ENCODE measurements around the gene GSPT1.

Gene GSPT1

DNA sequence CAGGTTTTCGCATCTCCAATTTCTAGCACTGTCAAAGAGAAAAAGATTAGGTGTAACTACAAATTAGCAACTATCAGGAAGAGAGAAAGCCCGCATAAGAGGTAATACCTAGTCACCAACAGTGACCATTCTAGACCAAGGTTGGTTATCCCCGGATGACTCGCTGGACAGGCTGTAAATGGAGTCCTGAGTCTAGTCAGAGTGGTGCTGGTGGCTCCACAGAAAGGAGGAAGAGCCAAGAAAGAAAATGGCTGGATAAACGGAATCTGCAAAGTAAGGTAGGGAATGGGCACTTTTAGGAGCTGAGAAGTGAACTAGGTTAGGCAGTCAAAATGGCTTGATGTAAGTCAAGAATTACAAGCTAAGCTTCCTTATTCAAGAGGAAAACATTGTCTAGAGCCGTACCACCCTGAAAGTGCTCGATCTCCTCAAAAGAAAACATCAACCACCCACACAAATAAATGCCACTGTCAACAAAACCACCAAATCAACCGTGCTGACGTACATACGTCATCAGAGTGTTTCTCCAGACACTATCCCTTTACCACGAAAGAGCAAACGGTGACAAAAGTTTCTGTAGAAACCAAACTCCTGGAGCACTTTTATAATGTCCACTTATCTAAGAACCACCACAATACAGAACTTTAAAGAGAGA, 2.2 kb downstream of the GSPT1 start:
- DNase-seq (ENCODE audit: low read depth in 2 of 2), result no peak

- DNase-seq (ENCODE audit: low read depth in 2 of 2), result no peak
Measured at GRCh38 chr16:11909653-11910545, 5.9 kb downstream of the GSPT1 start.

GRCh38 chr16:11907160-11907970, 8.4 kb downstream of the GSPT1 start:
- no peak for DNase-seq (ENCODE audit: low read depth in 2 of 2)

GRCh38 chr16:11903906-11904305, 11.8 kb downstream of the GSPT1 start:
- DNase-seq (ENCODE audit: low read depth in 2 of 2), result no peak

DNA sequence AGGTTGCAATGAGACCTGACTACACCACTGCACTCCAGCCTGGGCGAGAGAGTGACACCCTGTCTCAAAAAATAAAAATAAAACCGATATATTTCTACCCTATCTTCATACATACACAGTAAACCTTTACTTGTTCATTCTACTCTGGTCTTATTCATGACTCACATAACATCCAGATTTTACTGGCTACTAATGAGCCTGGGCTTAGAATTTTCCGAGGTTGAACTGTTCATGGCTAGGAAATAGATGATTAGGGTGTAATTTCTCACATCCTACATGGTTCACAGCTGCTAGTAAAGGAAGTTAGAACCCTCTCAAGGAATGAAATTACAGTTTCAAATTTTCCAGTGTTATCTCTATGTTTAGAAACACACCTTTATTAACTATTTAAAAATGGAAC, 14.7 kb downstream of the GSPT1 start:
- DNase-seq (ENCODE audit: low read depth in 2 of 2), result no peak

DNA sequence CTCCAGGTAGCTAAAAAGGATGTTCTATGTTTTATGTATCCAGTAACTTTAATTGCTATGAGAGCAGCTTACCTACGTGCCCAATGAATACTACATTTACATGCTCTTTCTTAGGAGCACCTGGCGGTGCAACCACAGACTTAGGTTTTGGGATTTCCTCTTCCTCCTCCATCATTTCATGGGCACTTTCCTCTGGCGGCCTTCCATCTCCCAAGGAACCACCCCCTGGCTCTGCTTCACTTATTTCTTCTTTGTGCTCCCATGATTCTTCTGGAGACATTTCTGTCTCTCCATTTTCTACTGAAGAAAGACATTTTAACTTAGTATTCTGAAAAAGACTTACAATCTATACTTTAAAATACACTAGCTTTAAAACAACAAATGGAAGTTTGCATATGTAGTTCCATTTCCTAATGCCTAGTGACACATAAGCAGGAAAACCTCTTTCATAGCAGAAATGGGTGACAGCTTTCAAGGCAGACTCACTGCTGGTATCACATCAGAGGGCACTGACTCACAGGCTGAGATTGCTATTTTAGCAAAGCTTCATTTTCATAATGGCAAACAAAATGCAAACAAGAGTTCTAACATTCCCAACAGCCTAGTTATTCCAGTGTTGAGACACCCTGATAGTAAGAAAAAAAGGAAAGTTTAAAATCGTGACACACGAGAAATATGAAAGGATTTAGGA, 19.1 kb downstream of the GSPT1 start:
- DNase-seq (ENCODE audit: low read depth in 2 of 2), result no peak

DNA sequence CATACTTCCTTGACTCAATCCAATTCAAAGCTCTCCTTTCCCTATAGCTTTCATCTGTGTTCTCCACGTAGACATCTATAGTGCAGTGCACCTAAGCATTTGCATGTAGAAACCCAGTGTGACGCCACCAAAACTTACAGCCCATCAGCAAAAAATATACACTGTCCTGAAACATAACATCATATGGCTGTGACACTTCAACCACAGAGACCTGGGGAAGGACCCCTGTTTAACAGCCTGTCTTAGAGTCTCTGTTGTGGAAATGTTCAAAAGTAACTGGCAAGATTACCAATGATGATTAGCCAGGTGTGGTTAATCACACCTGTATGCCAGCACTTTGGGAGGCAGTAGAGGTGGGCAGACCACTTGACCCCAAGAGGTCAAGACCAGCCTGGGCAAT, 22.2 kb downstream of the GSPT1 start:
- no peak for DNase-seq (ENCODE audit: low read depth in 2 of 2)

GRCh38 chr16:11892761-11893160, 23.0 kb downstream of the GSPT1 start:
- DNase-seq (ENCODE audit: low read depth in 2 of 2), result no peak

- DNase-seq (ENCODE audit: low read depth in 2 of 2), result no peak
Measured at GRCh38 chr16:11890231-11890965, 25.4 kb downstream of the GSPT1 start.

GRCh38 chr16:11886881-11887280, 28.9 kb downstream of the GSPT1 start:
- no peak for DNase-seq (ENCODE audit: low read depth in 2 of 2)

DNA sequence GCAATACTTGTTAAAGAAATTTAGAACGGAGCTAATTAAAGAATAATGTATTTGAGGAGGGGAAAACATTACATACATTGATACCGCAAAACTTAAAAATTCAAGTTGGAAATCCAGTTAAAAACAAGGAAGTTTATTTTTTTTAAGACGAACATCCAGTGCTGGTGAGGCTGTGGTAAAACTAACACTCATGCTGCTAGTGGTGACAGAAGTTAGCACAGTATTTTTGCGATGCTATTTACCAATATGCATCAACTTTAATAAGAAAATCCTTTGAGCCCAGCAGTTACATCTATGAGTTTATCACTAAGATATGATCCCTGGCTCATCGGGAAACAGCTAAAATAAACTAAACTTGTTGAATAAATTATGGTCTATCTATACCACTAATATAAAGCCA, 31.7 kb downstream of the GSPT1 start:
- no peak for DNase-seq (ENCODE audit: low read depth in 2 of 2)

- no peak for DNase-seq (ENCODE audit: low read depth in 2 of 2)
Measured at GRCh38 chr16:11880007-11880406, 35.7 kb downstream of the GSPT1 start.

DNA sequence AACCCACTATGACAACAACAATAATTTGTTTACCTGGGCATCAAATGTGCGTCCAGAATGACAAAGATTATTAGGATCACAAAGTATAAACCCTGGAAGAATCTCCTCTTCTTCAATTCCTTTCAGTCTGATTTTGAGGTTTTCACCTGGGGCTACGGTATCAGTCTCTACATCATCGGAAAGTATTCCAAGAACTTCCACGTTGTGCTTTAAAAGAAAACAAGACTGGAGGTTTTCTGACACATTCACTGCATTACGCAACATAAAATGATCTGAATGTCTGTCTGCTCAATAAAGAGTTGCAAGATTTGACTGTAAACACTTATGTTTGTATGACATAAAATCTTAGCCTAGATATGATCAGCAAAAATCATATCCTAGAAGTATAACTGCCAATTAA, 38.4 kb downstream of the GSPT1 start:
- no peak for DNase-seq (ENCODE audit: low read depth in 2 of 2)

DNA sequence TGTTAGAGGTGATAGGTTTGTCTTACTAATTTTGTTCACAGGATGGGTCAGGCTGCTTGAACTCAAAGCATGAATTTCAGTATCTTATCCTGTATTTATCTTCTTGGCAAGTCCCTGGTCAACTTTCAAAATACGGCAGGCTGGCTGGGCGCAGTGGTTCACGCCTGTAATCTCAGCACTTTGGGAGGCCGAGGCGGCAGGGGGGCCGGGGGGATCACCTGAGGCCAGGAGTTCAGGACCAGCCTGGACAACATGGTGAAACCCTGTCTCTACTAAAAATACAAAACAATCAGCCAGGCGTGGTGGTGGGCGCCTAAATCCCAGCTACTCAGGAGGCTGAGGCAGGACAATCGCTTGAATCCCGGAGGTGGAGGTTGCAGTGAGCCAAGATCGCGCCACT, 39.5 kb downstream of the GSPT1 start:
- no peak for DNase-seq (ENCODE audit: low read depth in 2 of 2)

DNA sequence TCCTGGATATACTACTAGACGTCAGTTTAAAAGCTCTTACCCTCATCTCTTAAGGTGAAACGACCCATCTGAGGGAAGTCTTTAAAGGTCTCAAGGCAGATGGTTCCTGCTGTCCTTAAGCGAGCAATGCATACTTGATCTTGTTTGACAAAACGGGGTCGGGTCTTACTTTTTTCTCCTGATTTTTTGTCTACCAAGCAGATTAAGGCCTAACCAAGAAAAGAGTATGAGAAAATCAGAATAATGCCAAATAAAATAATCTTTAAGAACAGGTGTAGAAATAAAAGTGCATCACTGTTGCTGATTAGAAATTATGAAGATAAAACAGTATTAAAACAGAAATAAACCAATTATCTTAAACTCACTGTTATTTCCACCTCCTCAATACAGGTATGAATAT, 40.0 kb downstream of the GSPT1 start:
- no peak for DNase-seq (ENCODE audit: low read depth in 2 of 2)

- no peak for DNase-seq (ENCODE audit: low read depth in 2 of 2)
Measured at GRCh38 chr16:11871193-11871592, 44.6 kb downstream of the GSPT1 start.

DNA sequence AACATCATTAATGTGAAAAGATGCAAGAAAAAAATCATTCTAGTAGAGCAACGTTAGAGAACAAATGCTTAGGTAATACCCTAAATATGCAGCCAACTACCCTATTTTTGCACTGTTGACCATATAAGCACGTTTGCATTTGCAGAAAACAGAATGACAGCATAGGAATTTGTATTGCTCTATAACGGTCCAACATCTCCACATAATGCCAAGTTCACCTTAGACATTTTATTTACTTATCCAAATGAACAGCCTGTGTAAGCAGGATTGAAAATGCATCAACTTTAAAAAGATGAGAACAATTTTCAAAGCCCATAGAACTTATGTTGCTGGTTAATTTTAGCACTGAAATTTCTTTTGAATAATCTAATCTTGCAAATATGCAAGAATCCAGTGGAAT, 45.4 kb downstream of the GSPT1 start:
- DNase-seq (ENCODE audit: low read depth in 2 of 2), result no peak

DNA sequence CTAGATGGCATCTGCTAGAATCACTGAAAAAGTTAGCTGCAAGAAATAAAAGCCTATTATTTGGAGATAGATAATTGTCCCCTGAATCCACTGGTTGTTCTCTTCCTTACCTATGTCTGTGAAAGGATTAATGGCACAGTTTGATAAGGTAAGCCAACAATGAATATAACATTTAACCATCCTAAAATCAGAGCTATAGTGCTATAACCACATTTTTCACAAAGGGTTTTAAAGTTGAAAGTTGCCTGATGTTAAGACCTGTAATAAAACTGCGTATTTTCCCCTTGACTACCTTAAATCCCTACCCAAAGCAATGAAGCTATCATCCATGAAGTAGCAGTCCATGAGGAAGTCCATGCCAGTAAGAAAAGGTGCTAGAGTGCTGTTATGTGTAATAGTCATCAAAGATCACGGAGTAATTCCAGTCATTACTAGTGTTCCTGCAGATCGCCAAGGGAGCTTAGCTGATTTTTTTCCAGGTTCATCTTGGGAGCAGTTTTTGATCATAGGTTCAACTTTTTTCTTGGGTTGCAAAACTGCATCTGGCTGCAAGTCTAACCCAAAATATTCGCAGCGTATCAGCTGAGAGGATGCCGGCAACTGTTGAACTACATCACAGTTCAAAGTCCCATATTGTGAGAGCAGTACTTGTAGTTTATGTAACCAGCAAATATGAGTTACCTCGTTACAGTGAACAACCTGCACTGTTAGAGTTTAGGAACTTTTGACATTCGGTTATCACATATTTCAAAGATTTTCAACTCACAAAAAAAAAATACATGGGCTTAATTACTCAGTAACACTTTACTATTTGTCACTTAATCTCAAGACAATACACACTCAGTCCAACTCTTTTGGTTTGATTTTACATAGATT, 46.2 kb downstream of the GSPT1 start:
- no peak for DNase-seq (ENCODE audit: low read depth in 2 of 2)

DNA sequence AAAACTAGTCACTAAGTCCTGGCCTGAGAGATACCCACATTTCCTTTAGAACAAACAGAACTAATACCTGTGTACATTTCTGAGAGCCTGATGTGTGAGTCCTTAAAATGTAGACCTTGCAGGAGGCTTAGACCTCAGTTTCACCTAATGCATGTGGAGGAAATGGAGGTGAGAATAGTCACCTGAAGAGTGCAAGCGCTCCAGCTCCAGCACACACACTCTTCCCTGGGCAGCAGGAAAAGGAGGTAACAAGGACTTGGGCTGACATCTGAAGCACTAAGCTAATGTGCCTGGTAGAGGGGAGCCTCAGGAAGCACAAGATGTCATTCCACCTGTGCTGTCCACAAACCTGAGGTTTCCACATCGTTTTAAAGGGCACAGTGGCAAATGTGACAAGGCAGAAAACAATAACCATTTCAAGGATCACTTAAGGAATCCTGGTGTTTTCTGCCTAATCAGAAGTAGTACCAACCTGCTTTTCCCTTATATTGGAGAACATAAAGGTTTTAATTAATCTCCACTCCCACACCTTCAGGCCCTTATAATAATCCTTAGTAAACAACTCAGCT, 47.3 kb downstream of the GSPT1 start:
- no peak for DNase-seq (ENCODE audit: low read depth in 2 of 2)

DNA sequence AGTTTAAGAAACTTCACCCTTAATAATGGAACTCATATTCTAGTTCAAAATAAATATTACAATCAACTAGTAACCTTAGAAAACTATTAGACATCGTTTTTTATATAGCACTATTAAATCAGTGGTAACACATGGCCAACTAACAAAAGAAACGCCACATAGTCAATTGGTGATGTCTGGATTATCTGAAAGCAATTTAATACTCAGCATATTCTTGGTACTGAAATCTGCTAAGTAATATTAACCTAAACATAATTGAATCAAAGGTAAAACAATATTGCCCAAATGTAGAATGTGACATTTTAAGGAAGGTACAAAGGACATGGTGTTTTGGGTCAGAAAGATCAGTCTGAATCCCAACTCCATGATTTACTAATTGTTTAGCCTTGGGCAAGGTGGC, 53.3 kb downstream of the GSPT1 start:
- no peak for DNase-seq (ENCODE audit: low read depth in 2 of 2)

All from stimulated activated CD4-positive, alpha-beta T cell treated with anti-CD3 and anti-CD28 coated beads, Interleukin-4, amount 100 ng/mL, for 48 hours (primary cell).